ENCODE results near the gene MSX1. TPM values are rescaled to one million over a fixed set of nuclear protein-coding genes. Genes with fewer than 3 reads are reported as not detected.

Gene MSX1
- total RNA-seq, 1 experiment from 2014 or later, result 0.03 TPM

DNA sequence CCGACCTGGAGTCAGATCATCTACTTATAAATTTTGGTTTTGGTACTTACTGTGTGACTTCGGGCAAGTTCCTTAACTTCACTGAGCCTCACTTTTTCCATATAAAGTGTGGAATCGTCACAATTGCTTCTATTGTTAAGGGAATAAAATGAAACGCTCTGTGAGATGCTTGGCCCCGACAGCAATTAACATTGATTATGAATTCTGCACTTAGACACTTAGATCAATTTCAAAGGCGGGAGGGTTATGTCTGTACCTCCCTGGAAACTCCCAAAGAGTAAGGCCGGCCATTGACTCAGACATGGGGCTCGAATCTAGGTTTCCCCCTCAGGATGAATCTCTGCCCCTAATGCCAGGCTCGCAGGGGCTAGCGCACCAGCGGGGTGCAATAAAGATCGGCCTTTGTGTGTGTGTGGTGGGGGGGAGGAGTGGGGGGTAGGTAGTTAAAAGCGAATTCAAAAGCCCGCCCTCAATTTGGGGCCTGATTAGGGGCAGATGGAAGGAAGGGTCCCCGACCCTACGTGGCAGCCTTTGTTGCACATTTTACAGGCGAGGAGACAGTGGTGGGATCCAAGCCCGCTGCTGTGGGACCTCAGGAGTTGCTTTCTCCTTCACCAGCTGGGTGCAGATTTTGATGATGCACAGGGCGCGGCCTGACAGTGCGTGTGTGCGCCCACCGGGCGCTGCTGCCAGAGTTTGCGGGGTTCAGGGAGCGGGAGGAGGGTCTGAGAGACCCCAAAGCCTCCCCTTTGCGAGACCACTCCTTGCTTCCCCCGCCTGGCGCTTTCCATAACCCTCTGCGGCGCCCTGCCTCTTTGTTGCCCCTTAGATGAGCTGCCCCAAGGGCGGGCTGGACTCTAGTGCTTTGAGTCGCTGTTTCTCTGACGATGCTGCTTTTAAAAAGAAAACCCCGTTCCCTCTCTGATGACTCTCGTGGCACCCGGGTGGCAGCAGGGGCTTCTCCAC is 9.6 kb downstream of the MSX1 start:
- DNase-seq (ENCODE audit: low spot score), result no peak

DNA sequence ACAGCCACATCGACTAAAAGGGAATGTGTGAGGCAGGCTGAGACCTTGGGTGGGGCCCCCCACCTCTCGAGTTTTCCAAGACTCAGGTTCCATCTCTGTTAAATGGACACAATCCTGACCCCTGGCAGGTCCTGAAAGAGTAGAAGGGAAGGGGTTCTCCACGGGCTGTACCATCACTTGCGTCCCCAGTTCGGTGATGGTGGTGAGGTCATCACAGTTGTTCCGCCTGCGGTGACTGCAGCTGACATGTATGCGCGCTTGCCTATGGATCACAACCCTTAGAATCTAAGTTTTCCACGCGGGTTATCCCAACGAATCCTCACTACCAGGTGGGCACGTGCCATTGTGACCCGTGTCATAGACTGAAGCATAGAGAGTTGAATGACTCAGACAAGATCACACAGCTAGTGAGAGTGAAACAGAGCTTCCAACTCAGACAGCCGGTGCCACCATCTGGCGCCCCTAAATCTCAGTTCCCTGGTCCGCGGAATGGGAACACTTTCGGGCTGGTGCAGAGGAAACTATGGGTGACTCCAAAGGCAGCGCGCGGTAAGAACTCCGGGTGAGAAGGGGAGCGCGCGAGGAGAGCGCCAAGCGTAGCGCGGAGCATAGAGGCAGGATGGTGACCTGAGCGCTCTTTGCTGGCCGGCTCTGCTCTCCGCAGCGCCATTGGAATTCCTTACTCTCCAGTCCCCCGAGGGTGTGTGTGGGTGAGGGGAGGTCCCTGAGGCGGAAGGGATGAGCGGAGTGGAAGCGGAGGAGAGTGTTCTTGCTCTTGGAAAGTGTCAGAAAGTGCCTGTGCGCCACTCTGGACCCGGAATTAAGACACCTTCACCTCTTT is 10.5 kb downstream of the MSX1 start:
- DNase-seq (ENCODE audit: low spot score), result no peak

DNA sequence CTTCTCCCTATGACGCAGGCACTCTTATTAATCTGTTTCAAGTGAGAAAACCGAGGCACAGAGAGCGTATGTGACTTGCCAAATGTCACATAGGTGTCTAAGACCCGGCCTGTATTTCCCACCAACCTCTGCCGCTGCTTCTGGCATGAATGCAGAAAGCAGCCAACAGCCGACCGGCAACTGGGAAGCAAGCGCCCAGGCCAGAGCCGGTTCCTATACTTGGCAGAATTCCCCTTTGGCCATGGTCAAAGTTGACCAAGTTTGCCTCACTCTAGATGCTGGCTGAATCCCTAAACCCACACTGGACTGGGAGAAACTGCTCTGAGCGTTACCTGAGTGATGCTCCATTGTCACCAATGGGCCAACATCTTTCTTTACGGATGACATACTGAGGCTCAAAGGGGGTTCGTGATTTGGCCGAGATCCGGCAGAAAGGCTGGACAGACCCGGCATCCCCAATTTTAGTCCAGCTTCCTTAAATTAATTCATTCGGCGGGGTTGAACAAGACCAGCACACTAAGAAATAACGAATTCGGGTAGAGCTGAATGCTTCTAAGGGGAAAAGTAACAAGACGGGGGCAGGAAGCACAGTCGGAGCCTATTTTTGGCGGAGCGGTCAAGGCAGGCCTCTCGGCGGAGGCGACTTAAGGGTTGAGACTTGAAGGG is 11.2 kb downstream of the MSX1 start:
- DNase-seq (ENCODE audit: low spot score), result no peak

DNA sequence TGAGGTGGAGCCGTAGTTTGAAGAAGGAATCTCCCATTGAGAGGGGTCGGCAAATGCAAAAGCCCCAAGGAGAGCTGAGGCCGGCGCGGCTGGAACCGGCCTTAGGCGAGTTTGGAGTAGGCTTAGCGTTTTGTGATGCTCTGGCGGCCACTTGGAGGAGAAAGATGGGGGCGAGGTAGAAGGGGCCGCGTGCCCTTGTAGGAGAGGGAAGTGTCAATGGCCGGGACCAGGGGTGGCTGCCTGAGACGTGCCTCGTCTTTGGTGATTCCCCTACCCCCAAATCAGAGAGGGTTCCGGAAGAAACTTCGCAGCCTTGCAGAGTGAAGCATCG is 11.7 kb downstream of the MSX1 start:
- no peak for DNase-seq (ENCODE audit: low spot score)

DNA sequence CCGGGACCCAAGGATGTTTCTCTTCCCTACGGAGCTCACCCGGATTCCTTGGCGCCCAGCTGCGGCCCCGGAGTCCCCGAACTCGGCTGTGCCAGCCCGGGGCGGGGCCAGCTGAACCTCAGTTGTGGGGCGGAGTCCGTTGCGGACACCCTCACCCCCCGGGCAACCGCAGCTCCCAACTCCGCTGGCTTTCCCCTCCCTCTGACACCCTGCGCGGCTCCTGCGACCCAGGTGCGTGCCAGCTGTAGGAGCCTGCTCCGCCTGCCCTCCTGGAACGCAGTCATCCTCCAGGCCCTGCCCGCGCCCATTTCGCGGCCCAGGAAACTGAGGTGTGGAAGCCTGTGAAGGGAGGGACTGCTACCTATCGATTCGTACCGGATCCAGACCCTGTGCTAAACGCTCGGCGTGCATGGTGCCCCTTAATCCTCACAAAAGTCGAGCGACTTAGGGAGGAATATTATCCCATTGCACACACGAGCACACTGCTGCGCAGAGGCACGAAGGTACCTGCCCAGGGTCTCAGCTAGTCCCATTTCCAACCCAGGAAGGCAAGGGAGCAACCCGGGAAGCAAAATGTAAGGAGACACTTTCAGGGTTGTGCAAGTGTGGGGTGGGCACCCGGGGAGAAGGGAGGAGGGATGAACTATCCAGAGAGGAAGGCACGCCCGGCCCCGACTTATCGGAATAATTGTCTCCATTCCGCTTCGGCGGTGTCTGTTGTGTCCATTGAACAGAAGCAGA is 12.3 kb downstream of the MSX1 start:
- DNase-seq (ENCODE audit: low spot score), result no peak

DNA sequence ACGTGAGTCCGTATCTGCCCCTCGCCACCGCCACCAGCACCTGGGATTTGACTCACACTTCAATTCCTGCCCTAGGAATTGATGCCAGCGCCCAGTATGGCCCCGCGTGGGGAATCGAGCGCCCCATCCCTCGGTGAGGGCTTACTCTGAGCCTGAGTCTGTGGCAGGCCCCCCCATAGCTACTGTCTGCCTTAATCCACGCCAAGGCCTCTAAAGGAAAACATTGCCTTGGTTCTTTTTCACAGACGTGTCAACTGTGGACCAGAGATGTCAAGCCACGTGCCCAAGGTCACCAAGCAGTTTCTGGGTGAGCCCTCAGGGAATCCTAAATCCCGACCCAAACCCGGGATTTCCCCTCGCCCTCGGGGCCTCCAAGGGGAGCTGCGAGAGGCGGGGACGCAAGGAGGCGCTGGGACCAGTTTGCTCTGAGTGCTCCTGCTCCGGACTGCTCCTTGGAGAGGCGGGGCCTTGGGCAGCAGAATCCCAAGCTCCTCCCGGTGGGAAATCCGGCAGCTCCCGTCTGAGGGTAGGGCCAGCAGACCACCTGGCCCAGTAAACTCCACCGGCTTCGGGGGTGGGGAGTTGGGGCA is 12.9 kb downstream of the MSX1 start:
- no peak for DNase-seq (ENCODE audit: low spot score)

DNA sequence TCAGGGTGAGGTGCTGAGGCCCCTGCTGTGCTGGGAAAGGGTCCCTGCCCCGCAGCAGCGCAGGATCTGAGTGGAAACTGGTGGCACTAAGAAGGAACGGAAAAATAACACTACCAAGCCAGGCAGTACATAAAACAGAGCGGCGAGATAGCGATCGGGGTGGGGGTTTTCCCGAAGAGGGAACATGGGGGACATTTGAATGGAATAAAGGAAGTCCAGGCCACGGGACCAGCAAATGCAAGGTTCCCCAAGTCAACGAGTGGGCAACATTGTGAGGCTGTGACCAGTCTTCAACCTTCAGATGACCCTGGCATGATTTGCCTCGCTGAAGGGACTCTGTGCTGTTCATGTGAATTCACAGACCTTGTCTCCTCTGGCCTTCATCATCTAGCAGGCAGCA is 13.7 kb downstream of the MSX1 start:
- DNase-seq (ENCODE audit: low spot score), result no peak

DNA sequence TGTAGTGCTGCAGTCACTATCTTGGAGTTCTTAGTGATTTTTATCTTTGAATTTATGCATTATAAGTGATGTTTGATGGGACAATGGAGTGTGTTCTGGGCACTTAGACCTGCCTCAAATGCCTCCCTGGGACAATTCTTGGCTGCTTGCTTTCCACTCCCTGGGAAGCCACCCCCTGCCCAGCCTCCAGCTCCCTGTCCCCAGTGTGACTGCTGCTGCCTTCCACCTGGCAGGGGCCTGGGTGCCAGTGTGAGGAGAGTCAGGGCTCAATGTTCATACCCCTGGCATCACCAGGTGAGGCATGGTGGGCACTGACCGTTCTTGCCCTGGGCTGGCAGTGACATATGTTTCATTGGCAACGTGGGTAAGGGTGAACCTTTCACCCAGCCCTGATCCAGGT is 14.8 kb downstream of the MSX1 start:
- DNase-seq (ENCODE audit: low spot score), result no peak

DNA sequence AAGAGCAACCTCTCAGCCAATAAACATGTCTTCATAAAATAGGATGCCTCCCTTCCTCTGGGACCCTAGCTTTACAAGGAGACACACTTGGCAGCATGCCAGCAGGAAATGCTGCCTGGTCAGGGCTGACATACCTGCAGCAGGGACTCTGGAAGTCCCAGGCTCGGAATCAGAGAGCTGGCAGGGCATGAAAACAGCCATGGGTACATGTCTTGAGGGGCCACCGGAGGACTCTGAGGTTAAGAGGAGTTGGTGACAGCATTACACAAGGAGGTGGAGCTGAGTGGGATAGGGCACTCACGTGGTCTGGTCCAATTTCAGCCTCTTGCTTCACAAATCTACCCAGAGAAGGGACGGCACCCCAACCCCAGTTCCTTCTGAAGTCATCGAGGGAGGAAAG is 15.7 kb downstream of the MSX1 start:
- DNase-seq (ENCODE audit: low spot score), result no peak

DNA sequence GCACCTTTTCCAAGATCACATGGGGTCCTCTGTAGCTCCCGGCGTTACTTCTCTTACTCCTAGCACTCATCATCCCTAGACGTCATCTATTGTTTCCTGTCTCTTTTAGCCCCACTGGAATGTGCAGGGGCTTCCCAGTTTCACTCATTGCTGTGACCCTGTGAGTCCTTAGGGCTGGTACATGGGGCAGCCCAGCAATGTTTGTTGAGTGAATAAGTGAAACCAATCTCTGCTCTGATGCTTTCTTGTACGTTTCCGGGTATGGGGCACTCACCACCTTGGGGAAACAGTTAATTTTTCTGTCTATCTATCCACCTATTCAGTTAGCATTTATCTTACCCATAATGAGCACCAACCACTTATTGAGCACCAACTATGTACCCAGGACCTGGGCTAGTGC is 16.1 kb downstream of the MSX1 start:
- DNase-seq (ENCODE audit: low spot score), result no peak

DNA sequence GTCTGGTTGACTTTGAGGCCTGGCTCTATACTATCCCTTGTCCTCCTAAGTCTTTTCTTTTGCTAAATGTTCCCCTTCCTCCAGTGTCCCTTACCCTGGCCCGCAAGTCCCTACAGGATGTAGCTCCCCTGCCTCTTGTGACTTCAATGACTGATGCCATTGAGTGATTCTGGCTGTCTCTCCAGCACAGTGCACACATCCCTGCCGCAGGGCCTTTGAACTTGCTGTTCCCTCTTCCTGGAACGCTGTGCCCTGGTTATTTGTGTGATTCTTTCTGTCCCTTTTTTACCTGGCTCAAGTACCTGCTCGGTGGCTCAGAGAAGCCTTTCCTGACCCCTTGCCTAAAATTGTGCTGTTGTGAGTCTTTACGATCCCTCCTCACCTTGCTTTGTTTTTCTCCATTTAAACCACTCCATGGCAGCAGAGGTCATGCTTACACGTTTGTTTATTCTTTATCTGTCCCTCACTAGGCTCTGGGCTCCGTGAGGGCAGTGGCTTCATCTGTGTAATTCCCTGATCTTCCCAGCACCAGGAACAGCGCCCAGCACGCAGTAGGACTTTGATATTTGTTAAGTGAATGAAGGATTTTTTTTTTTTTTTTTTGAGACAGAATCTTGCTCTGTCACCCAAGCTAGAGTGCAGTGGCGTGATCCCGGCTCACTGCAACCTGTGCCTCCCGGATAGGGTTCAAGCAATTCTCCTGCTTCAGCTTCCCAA is 17.6 kb downstream of the MSX1 start:
- DNase-seq (ENCODE audit: low spot score), result no peak

DNA sequence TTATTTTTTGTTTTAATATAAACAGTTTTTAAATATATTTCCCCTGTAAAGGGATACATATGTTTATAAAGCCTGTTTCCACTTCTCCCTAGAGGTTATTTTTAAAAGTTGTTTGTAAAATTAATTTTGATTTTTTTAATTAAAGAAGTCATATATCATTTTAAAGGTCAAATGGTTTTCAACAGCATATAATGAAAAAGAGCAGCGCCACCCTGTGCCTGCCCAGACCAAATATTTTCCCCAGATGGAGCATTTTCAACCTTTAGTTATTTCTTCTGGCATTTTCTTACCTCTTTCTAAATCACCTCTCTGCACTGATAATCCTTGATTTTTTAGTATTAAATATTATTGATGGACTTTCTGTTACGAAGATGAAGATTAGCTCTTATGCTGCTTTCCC is 21.0 kb downstream of the MSX1 start:
- DNase-seq (ENCODE audit: low spot score), result no peak

DNA sequence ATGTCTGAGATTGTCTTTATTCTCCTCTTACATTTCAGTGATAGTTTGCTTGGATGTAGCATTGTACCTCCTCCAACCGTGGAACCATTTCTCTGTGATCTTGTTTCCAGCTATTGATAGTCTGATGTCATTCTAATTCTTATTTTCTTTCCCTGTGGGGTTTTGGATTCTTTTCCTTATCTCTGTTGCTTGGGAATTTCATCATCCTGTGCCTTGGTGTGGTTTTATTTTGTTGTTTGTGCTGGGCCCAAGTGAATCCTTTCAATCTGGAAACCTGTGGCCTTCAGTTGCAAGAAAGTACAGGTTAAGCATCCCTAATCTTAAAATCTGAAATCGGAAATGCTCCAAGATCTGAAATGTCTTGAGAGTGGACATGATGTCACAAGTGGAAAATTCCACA is 22.0 kb downstream of the MSX1 start:
- DNase-seq (ENCODE audit: low spot score), result no peak

DNA sequence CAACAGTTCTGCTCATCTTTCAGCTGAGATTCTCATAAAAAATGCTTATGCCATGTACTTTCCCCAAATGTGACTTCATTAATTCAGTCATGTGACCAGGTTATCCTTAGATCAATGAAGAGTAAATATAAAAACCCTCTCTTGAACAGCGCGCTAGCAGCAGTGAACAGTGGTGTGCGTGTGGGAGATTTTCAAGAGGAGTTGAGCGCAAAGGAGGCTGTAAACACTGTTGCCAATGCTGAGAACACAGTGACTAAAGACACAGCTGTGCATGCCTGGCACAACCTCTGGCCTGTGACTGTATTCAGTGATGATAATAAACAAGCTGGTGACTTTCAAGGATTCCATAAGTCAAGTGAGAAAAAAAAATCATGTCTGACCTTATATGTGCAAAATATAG is 25.1 kb downstream of the MSX1 start:
- no peak for DNase-seq (ENCODE audit: low spot score)

DNA sequence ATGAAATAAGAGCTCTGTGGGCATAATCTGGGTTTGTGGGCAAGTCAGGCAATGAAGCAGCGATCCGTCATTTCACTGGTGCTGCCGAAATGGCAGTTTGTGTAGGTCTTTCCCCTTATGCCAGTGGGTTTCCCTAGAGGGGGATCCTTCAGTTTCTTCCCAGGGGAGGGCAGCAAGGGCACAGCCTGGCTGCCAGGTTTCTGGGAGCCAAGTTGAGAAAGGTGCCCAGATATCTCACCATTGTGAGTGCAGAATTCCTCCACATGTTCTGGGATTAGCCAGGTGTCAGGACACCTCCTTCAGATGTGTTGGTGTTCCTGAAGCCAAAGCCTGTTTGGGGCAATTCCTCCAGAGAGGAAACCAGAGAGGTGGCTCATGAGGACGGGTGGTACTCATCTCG is 28.0 kb downstream of the MSX1 start:
- DNase-seq (ENCODE audit: low spot score), result no peak

DNA sequence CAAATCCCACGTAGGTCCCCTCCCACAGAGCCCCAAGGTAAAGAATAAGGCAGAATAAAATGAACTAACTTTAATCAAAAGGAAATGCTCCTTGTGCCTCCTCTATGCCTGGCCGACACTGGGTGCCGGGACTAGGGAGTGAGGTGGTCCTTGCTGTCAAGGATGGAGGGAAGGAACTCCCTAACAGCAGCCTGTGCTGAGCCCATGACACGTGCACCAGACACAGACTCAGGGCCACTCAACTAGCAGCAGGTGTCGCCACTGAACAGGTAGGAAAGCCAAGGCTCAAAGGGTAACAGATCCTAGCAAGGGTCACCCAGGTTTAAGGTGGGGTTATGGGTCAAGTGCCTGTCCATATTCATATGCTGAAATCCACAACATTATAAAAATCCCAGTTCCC is 29.2 kb downstream of the MSX1 start:
- no peak for DNase-seq (ENCODE audit: low spot score)

DNA sequence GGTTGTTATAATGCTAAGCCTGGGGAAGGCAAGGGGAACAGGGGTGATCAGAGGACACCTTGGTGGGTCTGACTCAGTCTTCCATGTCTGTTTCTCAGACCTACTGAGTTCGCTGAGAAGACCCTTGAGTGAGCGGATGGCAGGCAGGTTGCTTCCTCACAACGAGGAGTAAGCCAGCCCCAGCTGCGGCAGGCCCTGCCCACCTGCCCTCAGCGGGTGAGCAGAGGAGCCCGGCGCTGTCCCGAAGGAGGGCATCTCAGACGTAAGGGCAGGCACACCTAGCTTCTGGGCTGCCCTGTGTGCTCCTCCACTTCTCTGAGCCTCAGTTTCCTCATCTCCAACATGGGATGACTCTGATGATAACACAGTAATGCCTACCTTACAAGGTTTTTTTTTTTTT is 30.3 kb downstream of the MSX1 start:
- DNase-seq (ENCODE audit: low spot score), result no peak

DNA sequence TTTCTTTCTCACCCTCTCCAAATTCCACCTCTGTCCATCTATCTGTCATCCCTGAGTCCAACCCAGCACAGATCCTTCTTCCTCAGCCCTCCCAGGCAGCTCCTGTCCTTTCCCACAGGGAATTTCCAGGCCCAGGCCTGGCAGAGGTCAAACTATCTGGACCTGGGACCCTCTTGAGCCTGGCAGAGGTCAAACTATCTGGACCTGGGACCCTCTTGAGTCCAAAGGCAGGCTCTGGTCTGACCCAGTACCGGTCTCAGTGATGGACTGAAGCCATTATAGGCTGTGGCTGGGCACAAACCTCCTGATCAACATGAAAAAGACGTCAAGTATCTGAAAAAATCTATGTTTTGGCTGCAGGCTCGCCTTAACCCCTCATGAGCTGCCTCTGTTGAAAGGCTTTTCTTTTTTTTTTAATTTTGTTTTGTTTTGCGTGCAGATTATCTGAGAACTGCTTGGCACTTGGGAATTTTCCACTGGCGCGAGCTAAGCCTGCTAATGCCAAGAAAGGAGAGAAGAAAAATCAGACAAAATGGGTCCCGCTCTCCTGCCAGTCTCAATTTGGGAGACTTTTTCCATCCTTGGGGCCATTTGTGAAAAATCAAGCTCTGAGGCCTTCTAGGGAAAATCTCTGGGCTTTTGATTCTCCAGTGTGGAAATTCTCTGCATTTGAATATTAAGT is 31.2 kb downstream of the MSX1 start:
- DNase-seq (ENCODE audit: low spot score), result no peak

DNA sequence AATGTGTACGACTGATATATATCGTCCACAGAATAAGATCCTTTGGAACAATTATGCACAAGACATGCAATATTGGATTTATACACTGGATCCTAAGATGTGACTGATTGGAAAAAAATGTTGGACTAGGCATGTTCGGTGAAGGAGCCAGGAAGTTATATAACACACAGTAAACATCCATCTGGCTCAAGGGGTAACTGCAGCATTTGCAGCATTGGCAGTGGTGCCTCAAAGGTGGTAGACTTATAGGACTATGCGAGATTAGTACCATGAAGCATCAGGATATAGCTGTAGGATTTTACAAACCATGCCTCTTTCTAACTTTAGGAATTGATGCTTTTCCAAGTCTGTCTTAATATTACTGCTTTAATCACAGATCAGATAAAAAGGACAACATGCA is 34.3 kb downstream of the MSX1 start:
- no peak for DNase-seq (ENCODE audit: low spot score)
